ENCODE results near the gene GOLGA7B.

The GOLGA7B gene

DNA sequence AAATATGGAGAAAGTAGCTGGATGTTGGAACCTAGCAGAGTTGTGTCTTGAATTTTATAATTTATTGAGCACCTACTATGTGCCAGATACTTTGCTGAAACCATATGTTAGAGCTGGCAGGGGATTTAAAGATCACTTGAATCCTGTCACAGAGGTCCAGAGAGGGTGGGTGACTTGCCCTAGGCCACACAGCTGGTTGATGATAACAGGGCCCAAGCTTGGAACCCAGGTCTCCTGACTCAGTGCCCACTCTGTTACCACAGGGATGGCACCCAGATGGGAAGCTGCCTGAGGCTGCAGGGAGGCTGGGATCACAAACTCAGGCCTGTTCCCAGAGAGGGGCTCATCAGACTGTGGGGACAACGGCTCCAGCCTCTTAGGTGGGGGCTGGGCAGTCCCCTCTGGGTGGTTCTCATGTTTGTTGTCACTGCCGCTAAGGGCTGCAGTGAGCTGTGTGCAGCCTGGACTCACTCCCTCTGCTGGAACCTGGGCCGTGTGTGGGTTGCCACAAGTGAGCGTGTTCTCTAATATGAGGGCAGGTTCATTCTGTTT, 18.6 kb downstream of the GOLGA7B start:
- no peak for DNase-seq

DNA sequence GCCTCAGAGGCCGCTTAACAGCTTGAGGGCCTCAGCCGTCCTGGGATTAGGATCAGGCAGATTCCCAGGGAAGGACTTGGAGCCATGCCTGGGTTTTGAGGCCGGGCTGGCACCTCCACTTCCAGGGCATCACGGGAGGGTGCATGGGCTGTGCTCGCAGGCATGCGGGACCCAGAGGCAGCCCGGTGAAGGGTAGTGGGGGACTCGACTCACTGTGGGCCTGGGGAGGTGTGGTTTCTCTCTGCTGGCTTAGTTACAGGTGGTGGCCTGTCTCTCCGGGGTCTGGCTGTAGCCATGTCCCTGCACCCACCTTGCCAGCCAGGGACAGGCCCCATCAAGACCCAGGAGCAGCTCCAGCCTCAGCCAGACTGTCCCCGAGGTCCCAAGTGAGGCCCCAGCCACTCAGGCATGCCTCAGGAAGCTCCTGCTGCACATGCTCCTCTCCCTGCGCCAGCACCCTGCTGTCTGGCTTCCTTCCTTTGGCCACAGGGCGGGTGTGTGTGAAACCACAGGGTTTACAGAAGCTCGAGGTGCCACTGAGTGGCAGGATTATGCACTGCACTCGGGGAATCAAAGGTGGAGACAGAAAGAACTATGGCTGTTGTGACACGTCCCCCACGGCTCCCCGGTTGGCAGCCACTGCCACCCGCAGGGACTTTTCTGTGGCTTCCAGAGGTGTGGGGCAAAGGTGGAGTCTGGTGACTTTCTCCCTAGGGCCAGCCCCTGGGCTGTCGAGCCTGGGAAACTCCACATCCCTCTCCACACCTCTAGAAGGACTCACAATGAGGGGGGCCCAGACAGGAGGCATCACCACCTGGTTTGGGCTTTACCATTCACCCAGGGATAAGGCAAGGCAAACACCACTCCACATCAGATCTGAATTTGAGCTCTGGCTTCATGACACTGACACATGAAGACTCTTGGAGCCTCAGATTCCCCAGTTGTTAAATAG, 19.7 kb downstream of the GOLGA7B start:
- peak; percentile 91 for DNase-seq

DNA sequence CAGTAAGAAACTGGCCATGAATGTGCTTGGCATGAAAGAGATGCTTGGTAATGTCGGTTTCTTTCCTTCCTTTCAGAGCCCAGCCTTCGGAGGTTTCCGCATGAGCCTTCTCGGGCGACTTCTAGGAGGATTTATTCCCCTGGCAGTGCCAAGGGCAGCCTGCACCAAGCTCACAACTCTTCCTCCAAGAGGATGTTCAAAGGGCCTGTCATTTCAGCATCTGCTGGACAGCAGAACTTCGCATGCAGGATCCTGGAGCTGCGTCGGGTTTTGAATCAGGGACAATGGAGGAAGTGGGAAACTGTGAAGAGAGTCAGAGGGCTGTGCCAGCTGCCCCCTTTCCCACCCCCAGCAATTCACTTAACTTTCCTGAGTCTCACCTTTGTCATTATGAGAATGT, 21.3 kb downstream of the GOLGA7B start:
- DNase-seq, result no peak

DNA sequence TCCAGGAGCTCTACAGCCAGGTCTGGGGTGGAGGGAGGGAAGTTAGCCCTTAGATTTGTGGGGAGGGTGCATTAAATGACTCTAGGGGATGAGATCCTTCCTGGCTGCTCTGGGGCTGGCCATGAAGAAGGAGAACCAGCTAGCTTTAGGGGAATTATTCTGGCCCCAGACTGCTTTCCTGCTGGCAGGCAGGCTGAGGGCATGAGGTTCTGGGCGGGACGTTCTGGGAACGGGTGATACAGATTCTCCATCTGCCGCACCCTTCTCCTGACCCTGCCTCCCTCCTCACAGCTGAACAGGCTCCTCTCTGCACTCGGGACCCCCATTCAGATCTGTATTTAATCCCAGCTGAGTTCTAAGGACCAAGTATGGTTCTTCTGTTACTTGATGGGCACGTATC, 23.9 kb downstream of the GOLGA7B start:
- no peak for DNase-seq

DNA sequence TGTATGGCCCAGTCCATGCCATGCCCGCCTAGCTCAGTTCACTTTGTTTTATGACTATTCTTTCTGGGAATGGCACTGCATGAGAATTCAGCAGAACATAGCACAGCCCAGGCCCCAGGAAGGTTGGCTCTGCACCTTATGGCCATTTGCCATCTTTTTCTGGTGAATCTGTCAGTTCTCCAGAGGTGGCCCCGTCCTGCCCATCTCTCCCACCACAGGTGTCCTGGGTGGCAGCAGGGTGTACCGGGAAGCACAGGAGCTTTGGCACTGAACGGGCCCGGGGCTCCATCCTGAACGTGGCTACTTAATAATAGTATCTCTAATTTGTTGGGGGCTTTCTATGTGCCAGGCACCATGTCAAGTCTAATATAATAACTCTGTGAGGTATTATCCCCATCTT, 24.7 kb downstream of the GOLGA7B start:
- no peak for DNase-seq

DNA sequence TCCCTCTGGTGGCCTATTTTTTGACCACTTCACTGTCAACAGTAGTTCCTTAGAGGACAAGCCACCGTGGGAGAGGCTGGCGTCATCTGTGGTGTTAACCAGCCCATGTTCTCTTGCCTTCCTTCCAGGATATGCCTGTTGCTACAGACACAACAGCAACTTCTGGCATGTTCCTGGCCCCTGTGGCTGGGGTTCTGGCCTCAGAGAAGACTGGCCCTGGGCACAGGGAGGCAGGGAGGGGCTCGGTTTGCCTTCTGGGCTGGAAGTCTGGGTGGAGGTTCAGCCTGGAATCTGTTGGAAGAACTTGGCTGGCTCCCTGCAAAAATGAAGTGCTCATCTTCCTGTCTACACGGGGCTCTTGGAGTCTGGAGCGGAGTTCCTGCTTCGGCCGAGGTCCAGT, 25.7 kb downstream of the GOLGA7B start:
- DNase-seq, result no peak

DNA sequence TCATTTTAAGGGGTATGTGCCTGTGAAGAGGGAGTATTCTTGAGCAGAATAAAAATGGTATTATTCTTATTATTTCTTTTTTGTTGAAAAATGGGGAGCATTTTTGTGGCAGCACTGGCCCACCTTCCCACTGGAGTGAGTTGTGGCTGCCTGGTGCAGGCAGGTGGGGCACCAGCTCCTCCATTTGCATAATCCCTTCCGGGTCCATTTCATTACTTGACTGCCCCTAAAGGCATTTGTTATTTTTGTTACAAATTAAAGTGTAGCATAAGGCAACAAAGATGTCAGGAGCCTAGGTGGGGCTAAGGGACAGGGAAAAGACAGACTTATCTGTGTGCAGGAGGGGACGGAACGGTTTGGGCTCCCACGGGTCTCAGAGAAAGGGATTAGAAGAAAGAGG, 26.8 kb downstream of the GOLGA7B start:
- DNase-seq, result no peak

DNA sequence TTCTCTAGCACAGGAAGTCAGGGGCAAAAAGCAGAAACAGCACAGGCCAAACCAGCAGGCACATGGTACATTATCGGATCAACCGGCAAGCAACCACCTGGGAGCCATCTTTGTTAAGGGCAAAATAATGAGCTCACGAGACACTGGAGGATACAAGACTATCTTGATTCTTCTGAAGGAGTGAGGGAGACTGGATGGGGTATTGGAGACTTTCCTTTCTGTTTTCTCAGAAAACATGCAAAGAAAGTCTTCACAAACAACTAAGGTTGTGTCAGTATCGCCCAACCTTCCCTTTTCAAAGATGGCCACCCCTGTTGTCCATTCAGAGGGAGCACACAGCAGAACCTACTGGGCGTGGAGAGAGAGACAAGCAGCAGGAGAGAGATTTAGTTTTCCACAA, 29.6 kb downstream of the GOLGA7B start:
- no peak for DNase-seq

DNA sequence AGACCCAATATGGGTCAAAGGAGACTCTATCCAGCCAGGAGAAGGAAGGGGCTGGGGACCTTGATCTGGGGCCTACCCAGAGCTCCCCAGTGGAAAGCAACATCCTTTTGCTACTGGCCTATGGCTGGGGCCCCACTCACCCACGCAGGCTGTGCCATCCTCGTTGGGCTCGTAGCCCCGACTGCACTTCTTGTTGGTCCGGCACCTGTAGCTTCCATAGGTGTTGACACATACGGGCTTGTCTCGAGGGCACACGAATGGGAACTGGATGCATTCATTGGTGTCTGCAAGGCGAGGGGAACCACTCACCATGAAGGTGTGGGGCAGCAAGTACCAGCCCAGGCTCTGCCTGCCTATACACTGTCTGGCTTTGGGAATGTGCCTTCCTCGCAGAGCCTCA, 30.5 kb downstream of the GOLGA7B start:
- no peak for DNase-seq

DNA sequence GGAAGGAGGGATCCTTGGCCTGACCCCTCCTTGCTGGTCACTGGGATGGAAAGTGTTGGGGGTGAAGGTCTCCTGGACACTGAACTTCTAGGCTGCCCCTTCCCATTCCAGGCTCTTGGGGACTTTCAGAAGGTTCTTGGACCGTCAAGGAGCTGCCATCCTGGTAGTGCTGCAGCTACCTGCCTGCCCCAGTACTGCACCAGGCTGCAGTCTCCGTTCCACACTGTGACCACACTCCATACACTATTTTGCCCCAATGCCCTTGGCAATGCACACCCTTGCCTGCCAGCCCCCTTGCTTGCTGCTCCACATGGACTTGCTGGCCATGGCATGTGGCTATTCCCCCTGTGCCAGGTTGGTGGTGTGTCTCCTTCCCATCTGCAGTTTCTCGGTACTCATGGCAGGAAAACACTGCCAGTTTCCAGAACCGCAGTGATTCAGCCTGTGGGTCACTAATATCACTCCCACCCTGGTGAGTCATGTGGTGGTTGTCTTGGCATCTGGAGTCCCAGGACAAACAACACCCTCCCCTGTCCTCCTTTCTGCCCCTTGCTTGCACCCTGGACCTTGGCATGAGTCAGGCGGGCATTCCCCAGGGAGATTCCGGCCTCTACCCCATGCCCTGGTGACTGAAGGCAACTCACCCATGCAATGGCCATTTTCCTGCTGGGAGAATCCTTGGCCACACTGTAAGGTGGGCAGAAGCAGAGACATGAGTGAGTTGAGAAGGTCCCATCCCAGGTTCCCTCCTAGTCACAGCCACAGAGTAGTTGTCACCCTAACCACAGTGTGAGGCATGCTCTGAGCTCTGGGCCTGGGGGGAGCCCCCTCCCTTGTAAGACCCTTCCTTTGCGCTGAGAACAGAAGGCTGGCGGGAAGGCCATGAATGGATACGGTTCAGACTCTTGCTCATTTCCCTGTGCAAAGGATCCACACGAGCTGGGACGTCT, 32.8 kb downstream of the GOLGA7B start:
- DNase-seq, result peak; percentile 85

DNA sequence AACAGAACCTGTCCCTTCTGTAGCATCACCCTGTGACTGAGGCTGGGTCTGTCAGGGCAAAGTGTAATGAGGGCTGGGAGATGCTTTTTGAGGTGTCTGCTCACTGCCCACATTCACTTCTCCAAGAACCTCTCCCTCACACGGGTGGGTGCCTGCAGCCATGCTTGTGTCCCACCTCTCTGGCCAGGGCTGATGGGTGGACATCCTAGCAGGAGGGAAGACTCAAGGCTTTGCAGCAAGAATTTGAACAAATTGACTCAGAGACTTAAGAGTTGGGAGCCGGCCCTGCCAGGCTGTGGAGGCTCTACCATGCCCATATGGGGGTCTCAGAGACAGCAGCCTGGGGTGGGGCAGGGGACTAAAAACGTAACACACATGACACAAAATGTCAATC, 33.4 kb downstream of the GOLGA7B start:
- no peak for DNase-seq

DNA sequence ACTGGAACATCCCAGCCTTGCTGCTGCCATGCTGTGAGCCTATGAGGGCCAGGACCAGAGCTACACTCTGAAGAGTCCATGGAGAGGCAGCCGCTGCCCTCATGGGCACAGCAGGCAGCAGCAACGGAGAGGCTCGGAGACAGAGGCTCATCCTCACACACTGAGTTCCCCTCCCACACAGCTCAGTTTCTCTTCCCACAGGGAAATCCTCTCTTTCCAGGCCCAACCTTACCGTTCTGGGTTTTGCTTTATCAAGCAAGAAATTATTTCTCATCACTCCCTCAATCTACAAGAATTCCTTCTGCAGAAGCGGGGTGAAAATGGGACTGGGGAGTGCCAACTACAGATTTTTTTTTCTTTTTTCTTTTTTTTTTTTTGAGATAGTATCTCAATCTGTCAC, 36.6 kb downstream of the GOLGA7B start:
- no peak for DNase-seq

DNA sequence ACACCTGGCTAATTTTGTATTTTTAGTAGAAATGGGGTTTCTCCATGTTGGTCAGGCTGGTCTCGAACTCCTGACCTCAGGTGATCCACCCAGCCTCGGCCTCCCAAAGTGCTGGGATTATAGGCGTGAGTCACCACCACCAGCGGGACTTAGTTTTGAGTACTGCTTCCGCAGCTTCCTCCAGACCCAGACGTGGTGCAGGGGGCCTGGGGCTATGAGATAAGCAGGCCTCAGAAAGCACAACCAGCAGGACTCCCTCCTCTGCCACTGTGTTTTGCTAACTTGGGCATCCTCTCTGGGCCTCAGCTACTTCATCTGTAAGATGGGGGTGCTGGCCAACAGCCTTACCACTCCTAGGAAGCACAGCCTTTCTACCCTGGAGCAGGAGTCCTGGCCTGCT, 37.8 kb downstream of the GOLGA7B start:
- no peak for DNase-seq

DNA sequence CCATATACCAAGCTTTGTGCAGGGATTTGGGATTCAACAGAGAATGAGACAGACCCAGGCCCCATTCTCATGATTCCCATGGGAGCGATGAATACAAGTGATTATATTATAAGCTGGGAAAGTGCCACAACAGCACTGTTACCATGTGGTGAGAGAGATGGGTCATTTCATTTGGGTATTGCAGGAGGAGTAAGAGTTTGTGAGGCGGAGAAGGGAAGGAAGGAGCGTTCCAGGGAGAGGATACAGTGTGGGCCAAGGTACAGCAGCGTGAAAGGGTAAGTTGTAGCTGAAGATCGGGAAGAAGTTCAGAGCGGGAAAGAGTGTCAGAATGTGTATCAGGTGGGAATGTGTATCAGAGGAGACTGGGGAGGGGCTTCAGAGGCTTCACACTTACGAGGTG, 38.5 kb downstream of the GOLGA7B start:
- DNase-seq, result no peak

DNA sequence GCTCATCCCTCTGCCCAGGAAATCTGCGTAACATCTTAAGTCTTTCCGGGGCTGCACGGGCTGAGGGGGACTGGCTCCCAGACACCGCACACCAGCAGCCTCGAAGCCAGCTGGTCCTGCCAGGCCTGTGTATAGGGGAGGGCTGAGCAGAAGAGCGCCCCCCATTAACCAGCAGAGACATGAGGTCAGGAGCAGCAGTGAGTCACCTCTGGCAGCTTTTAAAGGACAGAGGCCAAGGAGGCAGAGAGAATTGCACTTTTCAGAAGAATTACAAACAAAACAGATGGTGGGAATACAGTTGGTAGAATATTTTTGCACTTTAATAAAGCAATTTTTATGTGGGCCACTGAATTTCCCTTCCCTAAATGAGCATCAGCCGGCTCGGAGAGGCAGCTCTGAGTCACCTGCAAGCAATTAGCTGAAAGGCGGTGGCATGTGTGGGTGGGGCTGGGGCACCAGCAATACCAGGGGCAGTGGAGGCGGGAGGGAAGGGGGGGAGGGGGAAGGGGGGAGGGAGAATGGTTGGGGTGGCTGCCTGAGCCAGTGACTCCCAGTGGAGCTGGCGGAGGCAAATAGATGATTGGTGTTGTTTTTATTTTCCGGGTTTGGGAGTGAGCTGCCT, 39.1 kb downstream of the GOLGA7B start:
- peak; percentile 80 for DNase-seq

DNA sequence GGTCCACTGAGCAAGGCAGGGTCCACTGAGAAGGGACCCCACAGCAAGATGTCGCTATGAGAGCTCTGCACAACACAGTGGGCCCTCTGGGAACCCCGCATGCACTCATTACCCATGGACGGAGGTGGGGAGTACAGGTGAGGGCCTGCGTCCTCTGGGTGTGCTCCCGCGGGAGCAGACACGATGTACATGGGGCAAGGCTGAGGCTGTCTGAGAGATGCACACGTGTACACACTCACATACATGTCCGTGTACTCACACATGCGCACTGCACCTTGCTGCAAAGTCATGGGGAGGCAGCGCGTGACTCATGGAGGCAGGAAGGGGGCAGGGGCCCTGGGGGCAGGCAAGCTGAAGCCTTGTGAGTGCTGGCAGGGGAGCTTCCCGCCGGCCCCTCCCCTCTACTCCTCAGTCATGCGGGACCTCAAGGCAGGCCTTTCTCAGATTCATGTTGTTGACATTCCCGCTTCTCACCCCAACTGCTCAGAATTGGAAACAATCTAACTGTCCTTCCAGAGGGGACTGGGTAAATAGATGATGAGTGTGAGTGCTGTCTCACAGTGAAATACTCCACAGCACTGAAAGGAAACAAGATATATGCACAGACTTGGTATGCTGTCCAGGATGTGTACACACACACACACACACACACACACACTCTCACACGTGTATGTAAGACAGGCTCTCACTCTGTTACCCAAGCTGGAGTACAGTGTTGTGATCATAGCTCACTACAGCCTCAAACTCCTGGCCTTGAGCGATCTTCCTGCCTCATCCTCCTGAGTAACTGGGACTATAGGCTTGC, 40.0 kb downstream of the GOLGA7B start:
- peak; percentile 91 for DNase-seq

DNA sequence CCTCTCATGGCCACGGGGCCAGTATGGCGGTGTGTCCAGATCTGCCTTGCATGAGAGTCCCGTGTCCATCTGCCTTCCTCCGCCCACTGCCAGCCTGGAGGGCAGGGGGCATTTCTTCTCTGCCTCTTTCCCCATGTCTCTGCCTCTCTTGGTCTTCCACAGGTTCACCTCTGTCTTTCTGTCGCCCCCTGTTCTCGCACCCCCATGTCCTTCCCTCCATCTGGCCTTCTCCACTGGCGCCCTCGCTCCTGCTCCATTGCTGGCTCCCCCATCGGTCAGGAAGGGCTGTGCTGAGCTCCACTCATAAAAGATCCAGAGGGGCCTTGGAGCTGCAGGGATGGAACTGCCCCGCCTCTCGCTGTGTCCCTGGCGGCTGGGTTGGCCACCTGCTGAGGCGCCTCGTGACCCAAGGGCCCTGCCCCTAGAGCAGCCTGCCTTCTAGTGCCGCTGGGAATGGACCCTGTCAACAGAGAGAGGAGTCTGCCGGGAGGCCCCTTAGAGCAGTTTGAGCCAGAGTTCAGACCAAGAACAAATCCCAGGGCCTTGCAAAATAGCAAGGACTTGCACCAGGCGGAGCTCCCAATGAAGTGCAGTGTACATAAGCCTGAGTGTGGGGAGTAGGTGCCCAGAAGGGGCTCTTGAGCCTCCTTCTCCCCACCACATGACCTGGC, 42.0 kb downstream of the GOLGA7B start:
- no peak for DNase-seq

DNA sequence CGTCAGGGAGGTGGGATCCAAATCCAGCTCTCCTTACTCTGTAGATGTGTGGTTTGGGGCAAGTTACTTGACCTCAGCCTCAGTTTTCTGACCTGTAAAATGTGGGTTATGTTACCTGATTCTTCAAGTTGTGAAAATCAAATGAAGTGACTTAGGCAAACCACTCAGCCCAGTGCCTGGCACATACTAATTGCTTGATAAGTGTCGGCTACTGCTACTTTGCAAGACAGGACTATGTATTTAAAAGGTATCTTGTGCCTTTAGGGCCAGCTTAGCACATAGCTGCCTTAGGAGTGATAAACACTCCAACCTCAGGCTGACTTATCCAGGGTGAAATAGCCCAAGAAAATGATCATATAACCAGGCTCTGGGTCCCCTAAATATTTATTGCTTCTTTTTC, 42.9 kb downstream of the GOLGA7B start:
- no peak for DNase-seq

DNA sequence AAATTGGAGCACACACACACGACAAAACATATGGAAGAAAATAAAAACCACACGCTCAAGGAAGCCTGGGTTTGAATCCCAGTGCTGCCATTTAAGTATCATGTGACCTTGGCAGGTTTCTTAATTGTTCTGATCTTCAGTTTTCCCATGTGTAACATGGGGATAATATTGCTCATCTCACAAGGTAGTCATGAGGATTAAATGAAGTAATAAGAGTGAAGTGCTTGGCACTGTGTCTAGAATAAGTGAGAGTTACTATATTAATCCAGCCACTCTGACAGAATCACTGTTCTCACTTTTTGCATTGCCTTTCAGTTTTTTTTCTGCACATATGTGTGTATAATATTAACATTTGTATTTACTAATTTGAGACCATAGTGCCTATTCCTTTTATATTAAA, 43.3 kb downstream of the GOLGA7B start:
- DNase-seq, result no peak

DNA sequence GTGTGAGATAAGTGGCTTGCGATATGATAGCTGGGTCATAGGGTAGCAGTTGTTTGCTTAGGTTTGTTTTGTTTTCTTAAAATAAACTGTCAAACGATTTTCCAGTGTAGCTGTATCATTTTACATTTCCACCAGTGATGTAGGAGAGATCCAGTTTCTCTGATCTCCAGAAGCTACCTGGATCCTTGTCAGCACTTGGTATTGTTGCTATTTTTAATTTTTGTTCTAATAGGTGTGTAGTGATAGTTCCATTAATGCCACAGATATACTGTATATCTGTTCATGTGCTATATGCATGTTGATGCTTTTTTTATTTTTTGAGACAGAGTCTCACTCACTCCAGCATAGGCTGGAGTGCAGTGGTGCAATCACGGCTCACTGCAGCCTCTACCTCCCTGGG, 44.4 kb downstream of the GOLGA7B start:
- no peak for DNase-seq

DNA sequence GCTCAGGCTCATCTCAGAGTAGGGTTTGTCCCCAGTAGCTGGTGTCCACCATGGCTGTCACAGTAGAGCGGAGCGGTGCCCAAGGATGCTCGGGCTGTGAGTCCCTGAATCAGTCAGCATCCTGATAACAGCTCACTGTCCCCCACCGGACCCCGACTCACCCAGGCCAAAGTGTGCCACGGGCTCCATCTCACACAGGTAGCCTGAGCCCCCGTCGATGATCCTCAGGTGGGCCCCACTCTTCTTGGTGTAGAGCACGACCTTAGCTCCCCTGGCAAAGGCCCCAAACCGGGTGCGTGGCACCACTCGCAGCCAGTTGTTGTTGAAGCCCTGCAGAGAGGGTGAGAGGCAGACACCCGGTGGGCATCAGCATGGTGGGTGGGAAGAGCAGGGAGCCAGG, 45.4 kb downstream of the GOLGA7B start:
- no peak for DNase-seq
